K562 (cell line): ENCODE results near the gene CFAP90. TPM values are rescaled to one million over a fixed set of nuclear protein-coding genes. Genes with fewer than 3 reads are reported as not detected.

ENCODE experiments used
- BACH1 ChIP-seq: fragments of 200-800 bp; sonication (Bioruptor generic); IDR thresholded peaks from 2 replicates; pipeline ENCODE4 v1.6.1; 2016; ENCODE audit warnings: missing genetic modification characterization, missing compliant biosample characterization
- FIP1L1 ChIP-seq: fragments of 200-400 bp; formaldehyde crosslinking; IDR thresholded peaks from 2 replicates; pipeline ENCODE4 v1.6.1; 2018; ENCODE audit warnings: mild to moderate bottlenecking, low read depth, low read length; ENCODE audit not compliant: poor library complexity, severe bottlenecking
- LEF1 ChIP-seq: fragments of 450-650 bp; IDR thresholded peaks from 2 replicates; pipeline ENCODE4 v1.6.1; 2016; ENCODE audit warnings: mild to moderate bottlenecking
- MAFF ChIP-seq: IDR thresholded peaks from 2 replicates; pipeline ENCODE4 v1.6.1; 2012; ENCODE audit warnings: low read length, improper control_type of control experiment
- MTA2 ChIP-seq: fragments of 450-650 bp; IDR thresholded peaks from 2 replicates; pipeline ENCODE4 v1.6.1; 2016; ENCODE audit warnings: low read depth
- NELFE ChIP-seq: IDR thresholded peaks from 2 replicates; pipeline ENCODE4 v1.6.1; 2011; ENCODE audit warnings: mild to moderate bottlenecking; ENCODE audit not compliant: insufficient read depth, insufficient read length
- PHF21A ChIP-seq: fragments of 450-650 bp; IDR thresholded peaks from 2 replicates; pipeline ENCODE4 v1.6.1; 2017; ENCODE audit warnings: low read depth, borderline replicate concordance
- REST ChIP-seq, 2 experiments: fragments of 450-650 bp; formaldehyde crosslinking in 1 of 2; IDR thresholded peaks; 2 replicates each; pipeline versions ENCODE4 v1.4.0 to v1.6.1; 2014 to 2020; ENCODE audit warnings: mild to moderate bottlenecking in 2 of 2, borderline replicate concordance in 1 of 2, low read depth in 1 of 2
- THAP7 ChIP-seq: fragments of 250-450 bp; sonication (Bioruptor Pico); IDR thresholded peaks from 2 replicates; pipeline ENCODE4 v1.5.0; 2021
- XRCC4 ChIP-seq: IDR thresholded peaks from one replicate; pipeline ENCODE4 v1.6.1; 2011; ENCODE audit not compliant: insufficient read depth, insufficient read length; ENCODE audit errors: extremely low read depth
- polyA plus RNA-seq, 8 experiments: library from polyadenylated mRNA; depleted of rRNA in 4 of 8; stranded (reverse) in 5 of 8; unstranded in 3 of 8; fragments of >200 nt; fragmentation: Nextera tagmentation in 2 of 8; fragmentation: Illumina TruSeq in 1 of 8; extraction: Ambion mirVana in 2 of 8; extraction: Trizol in 1 of 8; gene quantifications; 2 replicates each; pipeline versions ENCODE4 v1.2.1 to v1.2.3, GENCODE V29; 2011 to 2014; ENCODE audit warnings: inconsistent platforms in 1 of 8, missing spikeins in 1 of 8
- total RNA-seq, 7 experiments: library from RNA; depleted of rRNA in 6 of 7; stranded (reverse); fragments of >200 nt in 6 of 7; fragmentation: Illumina TruSeq in 2 of 7; extraction: Trizol in 2 of 7; gene quantifications; 2 replicates each; pipeline versions ENCODE4 v1.2.1 to v1.2.3, GENCODE V29; 2011 to 2021; ENCODE audit warnings: low replicate concordance in 1 of 7
- TF ChIP-seq, protein P1 (sequence below), 2 experiments: IDR thresholded peaks; 2 replicates each; pipeline ENCODE4 v1.6.1; 2011; ENCODE audit warnings: borderline replicate concordance in 1 of 2, control low read depth in 1 of 2, low read depth in 1 of 2, low read length in 1 of 2, mild to moderate bottlenecking in 1 of 2, mixed read lengths in 1 of 2, moderate library complexity in 1 of 2; ENCODE audit not compliant: insufficient read depth in 1 of 2, insufficient read length in 1 of 2, poor library complexity in 1 of 2, severe bottlenecking in 1 of 2; ENCODE audit errors: extremely low read depth in 1 of 2

Gene CFAP90
- total and polyA plus RNA-seq, 9 of the 15 experiments (the other 6 are each of a cell fraction or from before 2014, with no cell fraction given) = not detected

DNA sequence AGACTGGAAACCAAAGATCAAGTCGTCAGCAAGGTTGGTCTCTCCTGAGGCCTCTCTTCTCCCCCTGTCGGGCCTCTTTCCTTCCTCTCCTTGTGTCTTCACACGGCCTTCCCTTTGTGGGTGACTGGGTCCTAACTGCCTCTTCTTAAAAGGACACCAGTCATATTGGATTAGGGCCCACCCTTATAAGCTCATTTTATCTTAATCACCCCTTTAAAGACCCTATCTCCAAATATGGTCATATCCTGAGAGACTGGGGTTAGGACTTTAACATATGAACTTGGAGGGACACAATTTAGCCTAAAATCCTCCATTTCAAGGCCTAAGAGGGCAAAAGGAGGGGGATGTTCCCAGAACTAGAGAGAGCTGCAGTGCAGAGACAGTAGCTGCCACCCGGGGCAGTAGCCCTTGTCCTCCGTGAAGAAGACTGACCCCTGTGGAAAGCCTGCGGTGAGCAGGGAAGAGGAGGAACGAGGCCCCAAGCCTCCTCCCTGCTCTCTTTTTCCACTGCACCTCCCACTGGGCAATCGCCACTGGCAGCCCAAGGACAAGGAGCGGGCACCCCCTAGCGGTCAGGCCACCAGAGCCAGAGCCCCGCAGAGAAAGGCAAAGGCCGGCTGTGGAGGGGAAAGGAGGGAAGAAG, 34.9 kb downstream of the CFAP90 start (continued):
- TF ChIP-seq THAP7 (CRISPR knock-in tag) (no peak), LEF1 (no peak), NELFE (no peak), PHF21A (no peak), FIP1L1 (no peak), XRCC4 (no peak), MTA2 (no peak), MAFF (no peak), BACH1 (tag) (no peak), REST (IDR thresholded peaks at IDR 0.05; ENCODE audit: borderline replicate concordance) (peak; percentile 42; the same call in 1 of the 2 replicates), REST (CRISPR knock-in tag; IDR thresholded peaks at IDR 0.05; ENCODE audit: low read depth) (no peak)
- TF ChIP-seq, protein P1, sequence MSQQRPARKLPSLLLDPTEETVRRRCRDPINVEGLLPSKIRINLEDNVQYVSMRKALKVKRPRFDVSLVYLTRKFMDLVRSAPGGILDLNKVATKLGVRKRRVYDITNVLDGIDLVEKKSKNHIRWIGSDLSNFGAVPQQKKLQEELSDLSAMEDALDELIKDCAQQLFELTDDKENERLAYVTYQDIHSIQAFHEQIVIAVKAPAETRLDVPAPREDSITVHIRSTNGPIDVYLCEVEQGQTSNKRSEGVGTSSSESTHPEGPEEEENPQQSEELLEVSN (IDR thresholded peaks at IDR 0.05; ENCODE audit: borderline replicate concordance in 1 of 2, extremely low read depth in 1 of 2, insufficient read depth in 1 of 2, insufficient read length in 1 of 2, low read depth in 1 of 2, low read length in 1 of 2, poor library complexity in 1 of 2, severe bottlenecking in 1 of 2) = no peak
